IMR-90 (cell line): ENCODE results near the gene NARS2. TPM values are rescaled to one million over a fixed set of nuclear protein-coding genes. Genes with fewer than 3 reads are reported as not detected.

Experiments
- ATAC-seq: fragments of 200-7000 bp; cut with Tn5 transposase; 2 replicates; pipeline ENCODE4 v1.9.1; 2020; ENCODE audit warnings: low read depth, mild to moderate bottlenecking, moderate library complexity
- BruUV-seq: library from RNA; stranded (reverse); fragments of 400-500 nt; replicated peaks from 2 replicates; lab custom pipeline; 2021; lab: Mats Ljungman, UMichigan
- CTCF ChIA-PET: fragments of 300-600 bp; formaldehyde crosslinking; extraction: SDS; loops from one replicate; lab custom pipeline; 2021; ENCODE audit warnings: antibody characterized with exemption; lab: Yijun Ruan, JAX
- POLR2A ChIA-PET: fragments of 300-600 bp; sonication (Branson Sonifier 250); formaldehyde crosslinking; loops from one replicate; lab custom pipeline; 2022; ENCODE audit warnings: antibody characterized with exemption; ENCODE audit not compliant: unreplicated experiment; lab: Charles Lee
- DNase-seq: peaks from one replicate; pipeline ENCODE4 v3.0.0; 2013
- H2AFZ ChIP-seq: replicated peaks from 2 replicates; pipeline ENCODE3; 2013; ENCODE audit warnings: low read length, mild to moderate bottlenecking; ENCODE audit not compliant: poor library complexity
- H2AK5ac ChIP-seq: 2 replicates; pipeline ENCODE4 v1.6.1; 2013; ENCODE audit warnings: low read depth, low read length, inconsistent platforms
- H2AK9ac ChIP-seq: replicated peaks from 2 replicates; pipeline ENCODE3; 2013; ENCODE audit warnings: mild to moderate bottlenecking, low read depth, low read length, moderate library complexity; ENCODE audit not compliant: poor library complexity
- H2BK120ac ChIP-seq: 2 replicates; pipeline ENCODE4 v1.6.1; 2013; ENCODE audit warnings: low read depth, low read length, inconsistent platforms
- H2BK15ac ChIP-seq: 3 replicates; pipeline ENCODE4 v1.6.1; 2013; ENCODE audit warnings: low read depth, low read length, inconsistent platforms
- H2BK20ac ChIP-seq: 2 replicates; pipeline ENCODE4 v1.6.1; 2013; ENCODE audit warnings: low read depth, mild to moderate bottlenecking, inconsistent platforms, low read length, moderate library complexity
- H2BK5ac ChIP-seq: 2 replicates; pipeline ENCODE4 v1.6.1; 2013; ENCODE audit warnings: mild to moderate bottlenecking, low read depth, low read length, inconsistent platforms; ENCODE audit not compliant: poor library complexity, severe bottlenecking
- H3K14ac ChIP-seq: replicated peaks from 2 replicates; pipeline ENCODE4 v1.6.1; 2013; ENCODE audit warnings: low read depth, low read length, inconsistent platforms
- H3K18ac ChIP-seq: 2 replicates; pipeline ENCODE4 v1.6.1; 2013; ENCODE audit warnings: low read depth, low read length, control low read depth
- H3K23ac ChIP-seq: 2 replicates; pipeline ENCODE4 v1.6.1; 2013; ENCODE audit warnings: low read depth, low read length, inconsistent platforms
- H3K27ac ChIP-seq: 2 replicates; pipeline ENCODE4 v1.5.1; 2013; ENCODE audit warnings: mild to moderate bottlenecking, control low read depth, low read length; ENCODE audit not compliant: insufficient read depth
- H3K27me3 ChIP-seq: 2 replicates; pipeline ENCODE4 v1.6.1; 2013; ENCODE audit warnings: low read length; ENCODE audit not compliant: control insufficient read depth, insufficient read depth
- H3K36me3 ChIP-seq: 2 replicates; pipeline ENCODE4 v1.6.1; 2013; ENCODE audit warnings: low read length, mixed read lengths; ENCODE audit not compliant: control insufficient read depth, insufficient read depth
- H3K4ac ChIP-seq: 2 replicates; pipeline ENCODE4 v1.6.1; 2013; ENCODE audit warnings: low read depth, low read length, inconsistent platforms
- H3K4me1 ChIP-seq: 2 replicates; pipeline ENCODE4 v1.6.1; 2013; ENCODE audit warnings: low read length, mixed read lengths; ENCODE audit not compliant: control insufficient read depth, insufficient read depth
- H3K4me2 ChIP-seq: 2 replicates; pipeline ENCODE4 v1.6.1; 2013; ENCODE audit warnings: low read depth, mild to moderate bottlenecking, control low read depth, low read length, moderate library complexity
- H3K4me3 ChIP-seq: 2 replicates; pipeline ENCODE4 v1.5.1; 2013; ENCODE audit warnings: low read depth, mild to moderate bottlenecking, control low read depth, low read length, moderate library complexity; ENCODE audit not compliant: insufficient read depth
- H3K56ac ChIP-seq: 2 replicates; pipeline ENCODE4 v1.6.1; 2013; ENCODE audit warnings: low read length, inconsistent platforms; ENCODE audit not compliant: insufficient read depth; ENCODE audit errors: extremely low read depth
- H3K79me1 ChIP-seq, 2 experiments: 2 replicates each; pipeline ENCODE4 v1.6.1; 2013; ENCODE audit warnings: low read length in 2 of 2, inconsistent platforms in 1 of 2, low read depth in 1 of 2
- H3K9ac ChIP-seq: 2 replicates; pipeline ENCODE4 v1.6.1; 2013; ENCODE audit warnings: low read depth, low read length, control low read depth
- H3K9me1 ChIP-seq: 2 replicates; pipeline ENCODE4 v1.6.1; 2013; ENCODE audit warnings: low read length, inconsistent platforms; ENCODE audit not compliant: insufficient read depth
- H3K9me3 ChIP-seq: 2 replicates; pipeline ENCODE4 v1.6.1; 2013; ENCODE audit warnings: low read length; ENCODE audit not compliant: control insufficient read depth, insufficient read depth
- H4K20me1 ChIP-seq: 2 replicates; pipeline ENCODE4 v1.6.1; 2013; ENCODE audit warnings: low read length, inconsistent platforms; ENCODE audit not compliant: insufficient read depth
- H4K5ac ChIP-seq: 2 replicates; pipeline ENCODE4 v1.6.1; 2013; ENCODE audit warnings: mild to moderate bottlenecking, low read depth, low read length, control low read depth
- H4K8ac ChIP-seq, 2 experiments: 2 replicates each; pipeline ENCODE4 v1.6.1; 2013; ENCODE audit warnings: low read depth in 2 of 2, low read length in 2 of 2, control low read depth in 1 of 2, inconsistent platforms in 1 of 2
- H4K91ac ChIP-seq: 2 replicates; pipeline ENCODE4 v1.6.1; 2013; ENCODE audit warnings: low read depth, low read length, inconsistent platforms; ENCODE audit not compliant: insufficient read depth
- BHLHE40 ChIP-seq: fragments of 150-350 bp; IDR thresholded peaks from 2 replicates; pipeline ENCODE4 v1.6.1; 2016; ENCODE audit warnings: mild to moderate bottlenecking, low read depth, low read length
- CEBPB ChIP-seq: IDR thresholded peaks from 2 replicates; pipeline ENCODE4 v1.6.1; 2012; ENCODE audit warnings: low read depth, low read length, improper control_type of control experiment
- CHD1 ChIP-seq: IDR thresholded peaks from 2 replicates; pipeline ENCODE4 v1.6.1; 2012; ENCODE audit warnings: low read depth, low read length, improper control_type of control experiment
- CTCF ChIP-seq: conservative IDR thresholded peaks from 2 replicates; pipeline ENCODE4 v1.5.1; 2012; ENCODE audit warnings: mild to moderate bottlenecking, low read depth, low read length, improper control_type of control experiment
- FOS ChIP-seq: fragments of 150-350 bp; IDR thresholded peaks from 2 replicates; pipeline ENCODE4 v1.6.1; 2016; ENCODE audit warnings: low read depth, low read length
- MAFK ChIP-seq: IDR thresholded peaks from 2 replicates; pipeline ENCODE4 v1.6.1; 2012; ENCODE audit warnings: low read depth, low read length, improper control_type of control experiment
- MAZ ChIP-seq: IDR thresholded peaks from 2 replicates; pipeline ENCODE4 v1.6.1; 2012; ENCODE audit warnings: low read depth, mild to moderate bottlenecking, low read length, improper control_type of control experiment, moderate library complexity, borderline replicate concordance
- MXI1 ChIP-seq: IDR thresholded peaks from 2 replicates; pipeline ENCODE4 v1.6.1; 2012; ENCODE audit warnings: low read depth, mild to moderate bottlenecking, low read length, moderate library complexity, borderline replicate concordance
- POLR2A ChIP-seq: IDR thresholded peaks from 2 replicates; pipeline ENCODE4 v1.6.1; 2012; ENCODE audit warnings: mild to moderate bottlenecking, low read depth, low read length
- RAD21 ChIP-seq: IDR thresholded peaks from 2 replicates; pipeline ENCODE4 v1.6.1; 2012; ENCODE audit warnings: low read length, improper control_type of control experiment
- RCOR1 ChIP-seq: IDR thresholded peaks from 2 replicates; pipeline ENCODE4 v1.6.1; 2012; ENCODE audit warnings: mild to moderate bottlenecking, low read length, improper control_type of control experiment; ENCODE audit not compliant: insufficient replicate concordance
- RFX5 ChIP-seq: IDR thresholded peaks from 2 replicates; pipeline ENCODE4 v1.8.0; 2012; ENCODE audit warnings: low read depth, mild to moderate bottlenecking, low read length, moderate library complexity
- SMC3 ChIP-seq: fragments of 150-350 bp; IDR thresholded peaks from 2 replicates; pipeline ENCODE4 v1.6.1; 2016; ENCODE audit warnings: low read depth, mild to moderate bottlenecking, antibody characterized with exemption, low read length, moderate library complexity
- USF2 ChIP-seq: fragments of 150-350 bp; IDR thresholded peaks from 2 replicates; pipeline ENCODE4 v1.6.1; 2017; ENCODE audit warnings: mild to moderate bottlenecking, antibody characterized with exemption, low read length, low read depth
- WGBS, 2 experiments: methylation state at CpG; one replicate each; pipeline versions ENCODE4 v1.1.5 to v1.1.7; 2013; ENCODE audit warnings: missing lambda C conversion rate in 2 of 2; ENCODE audit not compliant: insufficient read length in 1 of 2; ENCODE audit errors: extremely low coverage in 2 of 2; 5-methylcytosine and 5-hydroxymethylcytosine counted together
- dilution Hi-C: fragments of 300-500 bp; cut with HindIII; formaldehyde crosslinking; loops from one replicate; pipeline ENCODE4 v1.14.3; 2018; ENCODE audit warnings: low sequenced_read_pairs; ENCODE audit not compliant: unreplicated experiment
- in situ Hi-C: fragments of 300-500 bp; cut with MboI; formaldehyde crosslinking; loops from 3 replicates; pipeline ENCODE4 v1.14.3; 2019; ENCODE audit warnings: low sequenced_read_pairs, inconsistent platforms, mixed read lengths
- intact Hi-C: fragments of 100-400 bp; cut with micrococcal nuclease; formaldehyde crosslinking; loops from 2 replicates; pipeline ENCODE4 v1.10.0; 2022
- polyA plus RNA-seq, 3 experiments: library from polyadenylated mRNA; depleted of rRNA; stranded (reverse); fragments of >200 nt; gene quantifications; 2 replicates each; pipeline ENCODE4 v1.2.3, GENCODE V29; 2012; ENCODE audit warnings: low replicate concordance in 1 of 3
- total RNA-seq: library from RNA; depleted of rRNA; stranded (reverse); fragments of >200 nt; gene quantifications from 2 replicates; pipeline ENCODE4 v1.2.3, GENCODE V29; 2012

NARS2 gene
- total and polyA plus RNA-seq, 2 of the 4 experiments (the other 2 are of a cell fraction): 8.0 to 15.8 TPM

- no TSS peak for BruUV-seq
- Histone ChIP-seq H2AFZ (no peak overlapping the region), H4K20me1 (no peaks in the 10 kb centered on the region), H2AK9ac (no peak overlapping the region), H2BK15ac (no peak overlapping the region), H3K18ac (no peak overlapping the region), H4K8ac (no peak overlapping the region), H3K9me1 (no peaks in the 10 kb centered on the region), H3K9ac (no peak overlapping the region), H3K4me1 (peaks cover 5% of the 10 kb centered on the region), H3K56ac (no peak overlapping the region), H3K9me3 (no peaks in the 10 kb centered on the region), H2AK5ac (no peak overlapping the region), H4K5ac (no peak overlapping the region), H2BK5ac (no peak overlapping the region), H3K27ac (no peak overlapping the region), H3K14ac (no peak overlapping the region), H2BK120ac (no peak overlapping the region), H3K27me3 (no peaks in the 10 kb centered on the region), H3K79me1 (no peaks in the 10 kb centered on the region), H3K4me2 (no peak overlapping the region), H4K91ac (no peak overlapping the region), H3K36me3 (no peaks in the 10 kb centered on the region), H3K4me3 (no peak overlapping the region), H3K23ac (no peak overlapping the region), H3K4ac (no peak overlapping the region), H2BK20ac (no peak overlapping the region)
- ChIA-PET POLR2A (no interaction called here), CTCF (interaction anchor here (0.6 to 1.0 kb wide), 2 partner anchors 74 to 138 kb away, joined by 3 read pairs; no protein-coding TSS in a partner anchor)
- DNase-seq (no peak), ATAC-seq (no peak)
- TF ChIP-seq BHLHE40 (no peak), MAFK (no peak), FOS (no peak), RFX5 (no peak), MXI1 (no peak), SMC3 (no peak), USF2 (no peak), CTCF (no peak), POLR2A (no peak), MAZ (no peak), CEBPB (no peak), CHD1 (no peak), RAD21 (no peak), RCOR1 (no peak)
- intact Hi-C loops: no loop called here
- no CpG with 5 or more reads among the region's 1 CpG for WGBS, 2 experiments
- dilution Hi-C loops: no loop called here
- in situ Hi-C loops: no loop called here
Measured at GRCh38 chr11:78426845-78427244, 147.8 kb downstream of the NARS2 start.
